H9 (cell line): ENCODE measurements around the gene CATSPERZ. TPM values are rescaled to one million over a fixed set of nuclear protein-coding genes. Genes with fewer than 3 reads are reported as not detected.

Source experiments
- DNase-seq: peaks from one replicate; pipeline ENCODE4 v3.0.0-alpha.2; 2017
- H2AFZ ChIP-seq: one replicate; pipeline ENCODE4 v1.6.1; 2013; ENCODE audit warnings: mild to moderate bottlenecking, low read length, control low read depth, moderate library complexity
- H2AK5ac ChIP-seq: 2 replicates; pipeline ENCODE4 v1.6.1; 2013; ENCODE audit warnings: low read length, control low read depth, mixed read lengths; ENCODE audit not compliant: insufficient read length
- H2BK120ac ChIP-seq: one replicate; pipeline ENCODE4 v1.6.1; 2013; ENCODE audit warnings: low read depth, mild to moderate bottlenecking, low read length, control low read depth, inconsistent platforms; ENCODE audit not compliant: poor library complexity, severe bottlenecking
- H2BK12ac ChIP-seq: 2 replicates; pipeline ENCODE4 v1.6.1; 2013; ENCODE audit warnings: low read length, control low read depth, mixed read lengths, low read depth; ENCODE audit not compliant: insufficient read length
- H2BK15ac ChIP-seq: 2 replicates; pipeline ENCODE4 v1.6.1; 2013; ENCODE audit warnings: low read depth, low read length, control low read depth
- H2BK20ac ChIP-seq: one replicate; pipeline ENCODE4 v1.6.1; 2013; ENCODE audit warnings: low read depth, mild to moderate bottlenecking, low read length, control low read depth, inconsistent platforms; ENCODE audit not compliant: poor library complexity, severe bottlenecking
- H2BK5ac ChIP-seq: 2 replicates; pipeline ENCODE4 v1.6.1; 2013; ENCODE audit warnings: low read length, control low read depth, mixed read lengths; ENCODE audit not compliant: insufficient read length
- H3K14ac ChIP-seq: 2 replicates; pipeline ENCODE4 v1.6.1; 2013; ENCODE audit warnings: low read length, control low read depth; ENCODE audit not compliant: insufficient read depth
- H3K18ac ChIP-seq: 2 replicates; pipeline ENCODE4 v1.6.1; 2013; ENCODE audit warnings: low read depth, mild to moderate bottlenecking, mixed read lengths, low read length, control low read depth; ENCODE audit not compliant: insufficient read length
- H3K23ac ChIP-seq: 2 replicates; pipeline ENCODE4 v1.6.1; 2013; ENCODE audit warnings: low read length, control low read depth, mixed read lengths, low read depth; ENCODE audit not compliant: insufficient read length
- H3K23me2 ChIP-seq: 2 replicates; pipeline ENCODE4 v1.6.1; 2013; ENCODE audit warnings: low read depth, mild to moderate bottlenecking, mixed read lengths, low read length, control low read depth; ENCODE audit not compliant: insufficient read length, poor library complexity, severe bottlenecking
- H3K27ac ChIP-seq: 2 replicates; pipeline ENCODE4 v1.5.1; 2013; ENCODE audit warnings: low read length, control low read depth, mixed read lengths, low read depth; ENCODE audit not compliant: insufficient read length
- H3K27me3 ChIP-seq: 2 replicates; pipeline ENCODE4 v1.6.1; 2013; ENCODE audit warnings: low read length, control low read depth, inconsistent platforms; ENCODE audit not compliant: insufficient read depth
- H3K4ac ChIP-seq: 2 replicates; pipeline ENCODE4 v1.6.1; 2013; ENCODE audit warnings: low read depth, mild to moderate bottlenecking, control low read depth, inconsistent platforms, low read length, moderate library complexity
- H3K4me1 ChIP-seq: 2 replicates; pipeline ENCODE4 v1.6.1; 2013; ENCODE audit warnings: low read length, control low read depth, inconsistent platforms; ENCODE audit not compliant: insufficient read depth
- H3K4me2 ChIP-seq: 2 replicates; pipeline ENCODE4 v1.6.1; 2013; ENCODE audit warnings: low read length, control low read depth, mixed read lengths; ENCODE audit not compliant: insufficient read length, insufficient read depth
- H3K56ac ChIP-seq: 2 replicates; pipeline ENCODE4 v1.6.1; 2013; ENCODE audit warnings: low read depth, mild to moderate bottlenecking, mixed read lengths, low read length, control low read depth; ENCODE audit not compliant: insufficient read length
- H3K79me1 ChIP-seq: 2 replicates; pipeline ENCODE4 v1.6.1; 2013; ENCODE audit warnings: low read depth, mild to moderate bottlenecking, moderate library complexity, low read length, control low read depth, inconsistent platforms; ENCODE audit not compliant: insufficient read depth, poor library complexity, severe bottlenecking
- H3K79me2 ChIP-seq: 2 replicates; pipeline ENCODE4 v1.6.1; 2013; ENCODE audit warnings: low read length, control low read depth, inconsistent platforms; ENCODE audit not compliant: insufficient read depth
- H3K9ac ChIP-seq: 2 replicates; pipeline ENCODE4 v1.6.1; 2013; ENCODE audit warnings: low read length, control low read depth, mixed read lengths; ENCODE audit not compliant: insufficient read length; ENCODE audit errors: extremely low read depth
- H3K9me3 ChIP-seq: one replicate; pipeline ENCODE4 v1.6.1; 2013; ENCODE audit warnings: low read depth, low read length, inconsistent platforms; ENCODE audit not compliant: control insufficient read depth
- H3T11ph ChIP-seq: one replicate; pipeline ENCODE4 v1.6.1; 2013; ENCODE audit warnings: mild to moderate bottlenecking, low read length, control low read depth, inconsistent platforms
- H4K20me1 ChIP-seq: one replicate; pipeline ENCODE4 v1.6.1; 2013; ENCODE audit not compliant: control insufficient read depth, insufficient read length, insufficient read depth
- H4K5ac ChIP-seq: 2 replicates; pipeline ENCODE4 v1.6.1; 2013; ENCODE audit warnings: low read depth, mild to moderate bottlenecking, mixed read lengths, low read length, control low read depth; ENCODE audit not compliant: insufficient read length
- H4K8ac ChIP-seq: replicated peaks from 2 replicates; pipeline ENCODE4 v1.6.1; 2013; ENCODE audit warnings: low read length, control low read depth, mixed read lengths, low read depth; ENCODE audit not compliant: insufficient read length
- H4K91ac ChIP-seq: 2 replicates; pipeline ENCODE4 v1.6.1; 2013; ENCODE audit warnings: low read depth, mild to moderate bottlenecking, moderate library complexity, mixed read lengths, low read length, control low read depth; ENCODE audit not compliant: insufficient read length
- H3K27ac Mint-ChIP-seq, 3 experiments: 2 replicates in 2 of 3; 3 replicates in 1 of 3; pipeline ENCODE4 v1.8.0; 2020 to 2021; ENCODE audit warnings: mixed read lengths in 3 of 3, mild to moderate bottlenecking in 1 of 3, moderate library complexity in 1 of 3
- H3K27me3 Mint-ChIP-seq: 2 replicates; pipeline ENCODE4 v1.8.0; 2021; ENCODE audit warnings: low read depth, mild to moderate bottlenecking, moderate library complexity, mixed read lengths
- H3K36me3 Mint-ChIP-seq, 3 experiments: 2 replicates in 2 of 3; 3 replicates in 1 of 3; pipeline ENCODE4 v1.8.0; 2020 to 2021; ENCODE audit warnings: low read depth in 3 of 3, mixed read lengths in 3 of 3; ENCODE audit not compliant: insufficient read depth in 1 of 3
- H3K4me1 Mint-ChIP-seq, 2 experiments: 2 replicates each; pipeline ENCODE4 v1.8.0; 2020; ENCODE audit warnings: mixed read lengths in 2 of 2
- H3K4me3 Mint-ChIP-seq, 2 experiments: 2 replicates in 1 of 2; 3 replicates in 1 of 2; pipeline ENCODE4 v1.8.0; 2020 to 2021; ENCODE audit warnings: mild to moderate bottlenecking in 2 of 2, mixed read lengths in 2 of 2, moderate library complexity in 1 of 2
- H3K9me3 Mint-ChIP-seq, 2 experiments: 2 replicates in 1 of 2; 3 replicates in 1 of 2; pipeline ENCODE4 v1.8.0; 2020; ENCODE audit warnings: mild to moderate bottlenecking in 2 of 2, mixed read lengths in 2 of 2, moderate library complexity in 1 of 2
- WGBS: extraction: QIAGEN DNeasy Blood & Tissue Kit; methylation state at CpG from one replicate; pipeline ENCODE4 v1.1.7; 2013; ENCODE audit warnings: missing lambda C conversion rate, low lambda C conversion rate, mixed read lengths; ENCODE audit not compliant: insufficient read length; ENCODE audit errors: extremely low coverage; 5-methylcytosine and 5-hydroxymethylcytosine counted together
- total RNA-seq: library from RNA; stranded (reverse); gene quantifications from 2 replicates; pipeline ENCODE4 v1.2.1, GENCODE V29; 2021
- TF ChIP-seq, protein P1 (sequence below): fragments of 200-600 bp; sonication (generic); conservative IDR thresholded peaks from 3 replicates; pipeline ENCODE4 v1.8.0; 2021; ENCODE audit warnings: antibody characterized with exemption, mild to moderate bottlenecking

The CATSPERZ gene
- total RNA-seq, 1 experiment from 2014 or later: 0.92 TPM

DNA sequence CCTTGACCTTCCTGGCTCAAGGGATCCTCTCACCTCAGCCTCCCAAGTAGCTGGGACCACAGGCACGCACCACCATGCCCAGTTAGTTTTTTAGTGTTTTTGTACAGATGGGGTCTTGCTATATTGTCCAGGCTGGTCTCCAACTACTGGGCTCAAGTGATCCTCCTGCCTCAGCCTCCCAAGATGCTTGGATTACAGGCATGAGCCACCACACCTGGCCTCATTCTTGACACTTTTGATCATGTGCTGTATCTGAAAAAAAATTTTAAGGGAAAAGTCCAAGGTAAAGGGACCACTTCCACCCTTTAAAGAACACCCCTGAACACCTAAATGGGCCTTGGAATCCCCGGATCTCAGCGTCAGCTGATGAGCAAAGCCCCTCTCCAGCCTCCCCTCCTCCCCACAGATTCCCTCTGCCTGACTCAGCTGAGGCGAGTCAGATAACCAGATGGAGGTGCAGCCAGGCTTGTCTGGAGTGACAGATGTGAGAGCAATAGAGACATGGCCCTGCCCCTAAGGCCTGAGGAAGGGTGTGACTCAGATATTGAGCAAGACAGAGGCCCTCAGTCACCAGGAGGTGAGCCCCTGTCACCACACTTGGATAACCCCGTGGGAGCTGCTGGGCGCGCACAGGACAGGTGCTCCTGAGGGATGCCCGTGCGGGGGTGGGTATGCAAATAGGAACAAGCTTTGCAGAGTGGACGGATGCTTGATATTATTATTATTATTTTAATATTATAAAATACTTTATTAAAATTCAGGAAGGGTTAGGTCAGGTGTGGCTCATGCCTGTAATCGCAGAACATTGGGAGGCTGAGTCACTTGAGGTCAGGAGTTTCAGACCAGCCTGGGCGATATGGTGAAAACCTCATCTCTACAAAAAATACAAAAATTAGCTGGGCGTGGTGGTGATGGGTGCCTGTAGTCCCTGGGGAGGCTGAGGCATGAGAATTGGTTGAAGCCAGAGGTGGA, 34.9 kb downstream of the CATSPERZ start:
- Histone ChIP-seq H3K56ac (no peak overlapping the region), H2BK20ac (no peak overlapping the region), H3K18ac (no peak overlapping the region), H3K79me1 (no peaks in the 10 kb centered on the region), H3K4ac (no peak overlapping the region), H3K23me2 (no peaks in the 10 kb centered on the region), H3K4me2 (no peak overlapping the region), H4K20me1 (no peaks in the 10 kb centered on the region), H3K9me3 (no peaks in the 10 kb centered on the region), H2AK5ac (no peak overlapping the region), H4K5ac (no peak overlapping the region), H3K14ac (no peak overlapping the region), H3K27me3 (no peaks in the 10 kb centered on the region), H3K27ac (no peak overlapping the region), H3K23ac (no peak overlapping the region), H2BK120ac (no peak overlapping the region), H3K4me1 (peaks cover 2% of the 10 kb centered on the region; the same call in 1 of the 2 replicates), H4K8ac (no peak overlapping the region), H3T11ph (no peak overlapping the region), H2BK15ac (no peak overlapping the region), H2BK12ac (no peak overlapping the region), H3K79me2 (no peaks in the 10 kb centered on the region), H2AFZ (no peak overlapping the region), H4K91ac (no peak overlapping the region), H2BK5ac (no peak overlapping the region), H3K9ac (no peak overlapping the region)
- H3K4me1 Mint-ChIP-seq: peaks cover 12 to 21% of the 10 kb centered on the region in 2 experiments
- TF ChIP-seq, protein P1, sequence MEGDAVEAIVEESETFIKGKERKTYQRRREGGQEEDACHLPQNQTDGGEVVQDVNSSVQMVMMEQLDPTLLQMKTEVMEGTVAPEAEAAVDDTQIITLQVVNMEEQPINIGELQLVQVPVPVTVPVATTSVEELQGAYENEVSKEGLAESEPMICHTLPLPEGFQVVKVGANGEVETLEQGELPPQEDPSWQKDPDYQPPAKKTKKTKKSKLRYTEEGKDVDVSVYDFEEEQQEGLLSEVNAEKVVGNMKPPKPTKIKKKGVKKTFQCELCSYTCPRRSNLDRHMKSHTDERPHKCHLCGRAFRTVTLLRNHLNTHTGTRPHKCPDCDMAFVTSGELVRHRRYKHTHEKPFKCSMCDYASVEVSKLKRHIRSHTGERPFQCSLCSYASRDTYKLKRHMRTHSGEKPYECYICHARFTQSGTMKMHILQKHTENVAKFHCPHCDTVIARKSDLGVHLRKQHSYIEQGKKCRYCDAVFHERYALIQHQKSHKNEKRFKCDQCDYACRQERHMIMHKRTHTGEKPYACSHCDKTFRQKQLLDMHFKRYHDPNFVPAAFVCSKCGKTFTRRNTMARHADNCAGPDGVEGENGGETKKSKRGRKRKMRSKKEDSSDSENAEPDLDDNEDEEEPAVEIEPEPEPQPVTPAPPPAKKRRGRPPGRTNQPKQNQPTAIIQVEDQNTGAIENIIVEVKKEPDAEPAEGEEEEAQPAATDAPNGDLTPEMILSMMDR: no peak
- H3K9me3 Mint-ChIP-seq: no peaks in the 10 kb centered on the region
- peaks cover 7% of the 10 kb centered on the region for H3K27me3 Mint-ChIP-seq
- no CpG with 5 or more reads among the region's 13 CpGs for WGBS
- no peak overlapping the region for H3K4me3 Mint-ChIP-seq
- H3K36me3 Mint-ChIP-seq: no peaks in the 10 kb centered on the region
- DNase-seq: peak; percentile 76
- peak overlapping the region in 1 of 3 experiments; percentile 61; a peak in 1 of 7 replicates for H3K27ac Mint-ChIP-seq
